Endodermal cell (in vitro differentiated cells): ENCODE measurements around the gene IL20RB. TPM values are rescaled to one million over a fixed set of nuclear protein-coding genes. Genes with fewer than 3 reads are reported as not detected.
A peak's percentile ranks its signal among the peaks of the same experiment; 100 is the strongest.

Source experiments
- DNase-seq: peaks from one replicate; pipeline ENCODE4 v3.0.0-alpha.2; 2017
- H3K27ac ChIP-seq: 2 replicates; pipeline ENCODE4 v1.5.1; 2013; ENCODE audit warnings: mild to moderate bottlenecking, low read depth, low read length, moderate library complexity
- H3K27me3 ChIP-seq: 2 replicates; pipeline ENCODE4 v1.6.1; 2013; ENCODE audit warnings: mild to moderate bottlenecking, low read length, moderate library complexity; ENCODE audit not compliant: insufficient read depth, control insufficient read depth, poor library complexity, severe bottlenecking
- H3K36me3 ChIP-seq: 2 replicates; pipeline ENCODE4 v1.7.0; 2013; ENCODE audit warnings: mild to moderate bottlenecking, low read length, moderate library complexity; ENCODE audit not compliant: control insufficient read depth, insufficient read depth
- H3K4me1 ChIP-seq: one replicate; pipeline ENCODE4 v1.7.0; 2013; ENCODE audit warnings: low read length; ENCODE audit not compliant: control insufficient read depth, insufficient read depth
- H3K4me3 ChIP-seq: 2 replicates; pipeline ENCODE4 v1.5.1; 2013; ENCODE audit warnings: mild to moderate bottlenecking, low read length, moderate library complexity
- H3K9ac ChIP-seq: 2 replicates; pipeline ENCODE4 v1.6.1; 2013; ENCODE audit warnings: mild to moderate bottlenecking, low read length, moderate library complexity; ENCODE audit not compliant: poor library complexity, severe bottlenecking; ENCODE audit errors: extremely low read depth
- H3K9me3 ChIP-seq: 2 replicates; pipeline ENCODE4 v1.6.1; 2013; ENCODE audit warnings: mild to moderate bottlenecking, low read length, moderate library complexity; ENCODE audit not compliant: control insufficient read depth
- H3K27ac Mint-ChIP-seq: 2 replicates; pipeline ENCODE4 v1.8.0; 2020; ENCODE audit warnings: mixed read lengths
- H3K27me3 Mint-ChIP-seq: 2 replicates; pipeline ENCODE4 v1.8.0; 2021; ENCODE audit warnings: mild to moderate bottlenecking, mixed read lengths; ENCODE audit not compliant: insufficient read depth
- H3K36me3 Mint-ChIP-seq: 2 replicates; pipeline ENCODE4 v1.8.0; 2020; ENCODE audit warnings: low read depth, mixed read lengths
- H3K4me1 Mint-ChIP-seq: 2 replicates; pipeline ENCODE4 v1.8.0; 2020; ENCODE audit warnings: mixed read lengths
- H3K4me3 Mint-ChIP-seq: 2 replicates; pipeline ENCODE4 v1.8.0; 2020; ENCODE audit warnings: mild to moderate bottlenecking, moderate library complexity, mixed read lengths
- H3K9me3 Mint-ChIP-seq: 2 replicates; pipeline ENCODE4 v1.8.0; 2020; ENCODE audit warnings: mild to moderate bottlenecking, mixed read lengths
- CTCF ChIP-seq: fragments of 200-600 bp; sonication (generic); conservative IDR thresholded peaks from 2 replicates; pipeline ENCODE4 v1.5.0; 2021; ENCODE audit warnings: antibody characterized with exemption, mild to moderate bottlenecking
- WGBS, 2 experiments: methylation state at CpG; one replicate each; pipeline versions ENCODE4 v1.1.5 to v1.1.7; 2013; ENCODE audit warnings: missing lambda C conversion rate in 2 of 2, mixed read lengths in 1 of 2; ENCODE audit not compliant: insufficient coverage in 1 of 2, insufficient read length in 1 of 2; 5-methylcytosine and 5-hydroxymethylcytosine counted together
- total RNA-seq, 2 donors: library from RNA; stranded (reverse); fragmentation: NEBNext Ultra II Directional in 1 of 2; extraction: Animal tissue kit (Norgen Biotek cat#: 25700) in 1 of 2; gene quantifications; 2 replicates in 1 of 2; 3 replicates in 1 of 2; pipeline ENCODE4 v1.2.1, GENCODE V29; 2021

IL20RB gene
- total RNA-seq, 2 donors from 2014 or later = 1.7 to 2.1 TPM

DNA sequence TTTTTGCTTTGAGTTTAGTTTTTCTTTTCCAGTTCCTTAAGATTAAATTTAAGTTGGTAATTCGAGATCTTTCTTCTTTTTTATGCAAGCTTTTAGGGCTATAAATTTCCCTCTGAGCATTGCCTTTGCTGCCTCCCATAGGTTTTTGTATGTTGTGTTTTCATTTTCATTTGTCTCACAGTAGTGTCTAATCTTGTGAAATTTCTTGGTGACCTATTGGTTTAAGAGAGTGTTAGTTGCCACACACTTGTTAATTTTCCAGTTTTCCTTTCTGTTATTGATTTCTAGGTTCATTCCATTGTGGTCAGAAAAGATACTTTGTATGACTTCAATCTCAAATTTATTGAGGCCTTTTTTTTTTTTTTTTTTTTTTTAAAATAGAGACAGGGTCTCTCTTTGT, 18.3 kb upstream of the IL20RB start:
- peaks cover 6% of the 10 kb centered on the region for H3K36me3 ChIP-seq
- H3K36me3 Mint-ChIP-seq = peaks cover 21% of the 10 kb centered on the region
- H3K27ac Mint-ChIP-seq = no peak overlapping the region
- peaks cover 9% of the 10 kb centered on the region for H3K9me3 Mint-ChIP-seq
- peaks cover 12% of the 10 kb centered on the region for H3K9me3 ChIP-seq
- peaks cover 24% of the 10 kb centered on the region for H3K4me1 Mint-ChIP-seq
- no peak for TF ChIP-seq CTCF
- no peak overlapping the region for H3K9ac ChIP-seq
- no peaks in the 10 kb centered on the region for H3K27me3 Mint-ChIP-seq
- no peak overlapping the region for H3K27ac ChIP-seq
- no peaks in the 10 kb centered on the region for H3K4me1 ChIP-seq
- no peaks in the 10 kb centered on the region for H3K27me3 ChIP-seq
- 90% methylated on average over 1 of the region's 1 CpG; no CpG with 5 or more reads in 1 of the 2 experiments for WGBS, 2 experiments
- H3K4me3 Mint-ChIP-seq = no peak overlapping the region
- DNase-seq = no peak
- no peak overlapping the region for H3K4me3 ChIP-seq

GRCh38 chr3:136942803-136943202, 15.0 kb upstream of the IL20RB start:
- H3K27me3 Mint-ChIP-seq = no peaks in the 10 kb centered on the region
- Histone ChIP-seq H3K36me3 (peaks cover 11% of the 10 kb centered on the region), H3K27me3 (no peaks in the 10 kb centered on the region), H3K27ac (no peak overlapping the region), H3K9ac (no peak overlapping the region), H3K4me3 (no peak overlapping the region), H3K9me3 (peaks cover 8% of the 10 kb centered on the region), H3K4me1 (no peaks in the 10 kb centered on the region)
- H3K4me3 Mint-ChIP-seq = no peak overlapping the region
- WGBS, 2 experiments = 100% methylated on average over 1 of the region's 1 CpG; no CpG with 5 or more reads in 1 of the 2 experiments
- H3K4me1 Mint-ChIP-seq = peaks cover 33% of the 10 kb centered on the region
- H3K36me3 Mint-ChIP-seq = peaks cover 11% of the 10 kb centered on the region
- TF ChIP-seq CTCF = no peak
- H3K9me3 Mint-ChIP-seq = no peaks in the 10 kb centered on the region
- H3K27ac Mint-ChIP-seq = peak overlapping the region; percentile 64
- no peak for DNase-seq

- Histone ChIP-seq H3K36me3 (peaks cover 15% of the 10 kb centered on the region), H3K9me3 (peaks cover 8% of the 10 kb centered on the region), H3K4me3 (no peak overlapping the region), H3K4me1 (peaks cover 4% of the 10 kb centered on the region), H3K9ac (no peak overlapping the region), H3K27me3 (no peaks in the 10 kb centered on the region), H3K27ac (no peak overlapping the region)
- Mint-ChIP-seq H3K27me3 (no peaks in the 10 kb centered on the region), H3K27ac (no peak overlapping the region), H3K4me3 (no peak overlapping the region), H3K9me3 (no peaks in the 10 kb centered on the region), H3K36me3 (peaks cover 11% of the 10 kb centered on the region), H3K4me1 (peaks cover 38% of the 10 kb centered on the region)
- TF ChIP-seq CTCF = no peak
- no peak for DNase-seq
- WGBS, 2 experiments = 86 to 100% methylated on average over 2 to 3 of the region's 3 CpGs
Observed at GRCh38 chr3:136943436-136943835, 14.3 kb upstream of the IL20RB start.
